Measurements from ENCODE around the gene VAV2.

Gene VAV2

GRCh38 chr9:133848471-133849109 lies 143.5 kb downstream of the VAV2 start:
- DNase-seq = no peak

- DNase-seq = no peak
Measured at GRCh38 chr9:133846483-133847090, 145.5 kb downstream of the VAV2 start.

- DNase-seq = no peak
Measured at GRCh38 chr9:133845440-133845839, 146.7 kb downstream of the VAV2 start.

GRCh38 chr9:133844881-133845410 lies 147.2 kb downstream of the VAV2 start:
- DNase-seq = no peak

- no peak for DNase-seq
Measured at GRCh38 chr9:133844398-133844784, 147.7 kb downstream of the VAV2 start.

GRCh38 chr9:133843751-133844397 lies 148.2 kb downstream of the VAV2 start:
- no peak for DNase-seq

GRCh38 chr9:133843250-133843649 lies 148.9 kb downstream of the VAV2 start:
- DNase-seq = no peak

- no peak for DNase-seq
Measured at GRCh38 chr9:133842721-133843227, 149.3 kb downstream of the VAV2 start.

GRCh38 chr9:133842174-133842573 lies 149.9 kb downstream of the VAV2 start:
- no peak for DNase-seq

GRCh38 chr9:133841167-133841812 lies 150.8 kb downstream of the VAV2 start:
- DNase-seq = no peak

GRCh38 chr9:133839822-133840329 lies 152.2 kb downstream of the VAV2 start:
- peak; percentile 80 for DNase-seq

- no peak for DNase-seq
Measured at GRCh38 chr9:133838859-133839507, 153.1 kb downstream of the VAV2 start.

GRCh38 chr9:133837627-133838597 lies 154.2 kb downstream of the VAV2 start:
- DNase-seq = no peak

GRCh38 chr9:133836818-133837217 lies 155.3 kb downstream of the VAV2 start:
- DNase-seq = no peak

- no peak for DNase-seq
Measured at GRCh38 chr9:133836001-133836758, 155.9 kb downstream of the VAV2 start.

- no peak for DNase-seq
Measured at GRCh38 chr9:133835262-133835901, 156.7 kb downstream of the VAV2 start.

GRCh38 chr9:133834080-133834976 lies 157.8 kb downstream of the VAV2 start:
- DNase-seq = no peak

- DNase-seq = no peak
Measured at GRCh38 chr9:133833388-133834025, 158.6 kb downstream of the VAV2 start.

All from islet precursor cell (in vitro differentiated cells).